ENCODE results near the gene HECTD1.
"Not testable (repeated sequence)": the region's sequence is repeated elsewhere in the genome, so short reads cannot be mapped to it uniquely, and the experiment has no call there.

HECTD1 gene

DNA sequence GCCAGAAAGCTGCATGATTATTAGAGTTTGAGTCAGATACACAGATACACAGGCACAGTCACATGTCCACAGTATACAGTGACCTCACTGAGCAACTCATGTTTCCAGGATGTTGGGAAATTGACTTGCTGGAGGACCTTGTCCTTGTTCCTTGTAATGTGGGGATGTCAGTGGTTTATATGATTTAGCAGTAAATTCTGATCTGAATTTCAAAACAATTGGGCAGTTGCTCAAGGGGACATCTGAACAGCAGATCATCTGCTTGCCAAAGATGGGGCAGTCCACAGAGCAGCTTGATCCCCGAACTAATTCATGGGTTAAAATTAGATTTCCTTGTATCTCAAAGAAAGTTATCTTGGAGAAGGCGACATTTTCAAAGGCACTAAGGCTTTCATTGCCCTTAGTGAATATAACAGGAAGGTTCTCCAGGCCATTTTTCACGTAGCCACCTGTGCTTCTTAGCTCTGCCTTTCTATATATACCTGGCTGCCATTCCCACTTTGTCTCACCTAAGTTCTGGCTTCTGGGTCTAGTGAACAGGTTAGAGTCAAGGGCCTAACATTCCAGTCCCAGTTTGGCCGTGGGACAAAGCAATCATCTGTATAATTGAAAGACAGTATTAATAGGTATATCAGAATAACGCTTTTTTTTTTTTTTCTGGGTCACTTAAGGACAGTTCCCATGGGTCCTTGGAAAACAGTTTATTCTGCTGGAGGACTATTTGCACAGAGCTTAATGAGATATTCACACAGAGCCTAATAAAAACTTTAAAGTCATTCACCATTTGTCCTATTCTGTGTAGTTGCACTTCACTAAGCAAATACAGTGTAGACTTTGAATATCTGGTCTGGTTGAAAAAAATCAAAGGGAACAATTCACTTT is 116.5 kb downstream of the HECTD1 start:
- peak; percentile 78 for DNase-seq

DNA sequence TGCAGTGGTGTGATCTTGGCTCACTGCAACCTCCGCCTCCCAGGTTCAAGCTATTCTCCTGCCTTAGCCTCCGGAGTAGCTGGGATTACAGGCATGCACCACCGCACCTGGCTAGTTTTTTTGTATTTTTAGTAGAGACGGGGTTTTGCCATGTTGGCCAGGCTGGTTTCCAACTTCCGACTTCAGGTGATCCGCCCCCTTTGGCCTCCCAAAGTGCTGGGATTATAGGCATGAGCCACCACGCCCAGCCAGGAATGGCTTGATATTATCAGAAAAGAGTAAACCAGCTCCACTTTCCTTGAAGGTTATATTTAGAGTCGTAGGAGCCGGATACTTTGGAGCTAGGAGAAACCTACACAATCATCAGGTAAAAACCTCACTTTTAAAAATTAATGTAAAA is 121.1 kb downstream of the HECTD1 start:
- not testable (repeated sequence) for DNase-seq

DNA sequence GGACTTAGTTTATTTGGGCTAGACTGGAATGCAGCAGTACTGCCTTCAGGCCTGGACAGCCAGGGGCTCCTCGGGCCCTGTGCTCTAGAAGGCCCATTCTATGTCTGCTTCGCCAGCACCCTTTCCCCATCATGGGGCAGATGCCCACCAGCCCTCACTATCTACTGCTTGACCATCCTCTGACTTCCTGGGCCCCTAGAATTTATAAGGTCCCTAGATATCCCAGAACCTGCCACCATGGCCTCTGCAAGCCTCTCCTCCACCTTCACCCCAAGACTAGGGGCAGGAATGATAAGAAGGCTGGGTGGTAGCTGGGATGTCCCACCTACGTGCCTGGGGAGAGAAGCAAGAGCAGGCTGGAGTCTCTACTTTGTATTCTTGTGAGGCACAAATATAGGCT is 122.6 kb downstream of the HECTD1 start:
- DNase-seq: no peak

DNA sequence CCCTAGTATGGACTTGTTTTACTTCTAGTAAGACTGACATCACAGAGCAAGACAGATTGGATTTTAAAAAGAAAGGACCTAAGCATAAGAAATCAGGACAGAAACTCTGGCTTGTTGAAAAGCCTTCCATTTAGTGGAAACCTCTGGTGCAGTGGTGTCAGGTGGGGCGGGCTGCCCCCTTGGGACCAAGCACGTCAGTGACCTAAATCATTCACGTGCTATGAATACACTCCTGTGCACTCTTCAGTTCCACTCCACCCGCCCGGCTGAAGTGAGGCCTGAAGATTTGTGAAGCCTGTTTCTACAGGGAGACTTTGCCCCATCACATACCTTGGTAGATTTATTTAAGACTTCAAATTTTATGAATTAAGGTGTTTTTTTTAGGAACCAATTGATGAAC is 123.2 kb downstream of the HECTD1 start:
- no peak for DNase-seq

DNA sequence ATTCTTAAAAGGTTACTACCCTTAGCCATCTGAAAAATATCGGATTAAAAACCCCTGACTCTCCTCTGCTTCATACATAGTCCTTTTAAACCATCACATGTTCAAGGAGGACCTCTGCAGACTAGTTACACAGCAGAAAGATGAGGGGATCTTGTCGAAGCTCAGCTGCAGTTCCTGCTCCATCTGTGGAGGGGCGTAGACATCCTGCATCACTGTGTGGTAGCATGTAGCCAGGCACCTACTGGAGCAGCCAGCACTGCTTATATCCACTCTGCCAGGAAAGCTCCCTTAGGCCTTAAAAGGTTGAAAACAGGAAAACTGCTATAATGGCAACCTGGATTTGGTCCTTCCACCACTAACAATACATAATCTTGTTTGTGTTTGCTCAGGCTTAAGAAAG is 123.8 kb downstream of the HECTD1 start:
- DNase-seq: no peak

DNA sequence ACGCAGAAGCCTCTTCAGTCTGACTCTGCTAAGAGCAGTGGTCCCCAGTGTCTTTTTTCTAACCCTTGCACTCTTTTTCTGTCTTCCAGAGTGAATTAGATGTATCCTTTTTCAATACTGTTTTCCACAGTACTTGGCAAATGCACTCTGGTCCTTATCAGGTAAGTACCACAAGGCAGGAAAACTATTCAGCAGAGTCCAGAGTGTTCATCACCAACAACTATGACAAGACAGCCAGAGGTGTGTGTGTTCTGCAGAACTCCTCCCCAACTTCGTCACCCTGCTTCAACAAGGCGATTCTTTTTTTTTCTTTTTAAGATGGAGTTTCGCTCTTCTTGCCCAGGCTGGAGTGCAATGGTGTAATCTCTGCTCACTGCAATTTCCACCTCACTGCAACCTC is 127.1 kb downstream of the HECTD1 start:
- DNase-seq: no peak

DNA sequence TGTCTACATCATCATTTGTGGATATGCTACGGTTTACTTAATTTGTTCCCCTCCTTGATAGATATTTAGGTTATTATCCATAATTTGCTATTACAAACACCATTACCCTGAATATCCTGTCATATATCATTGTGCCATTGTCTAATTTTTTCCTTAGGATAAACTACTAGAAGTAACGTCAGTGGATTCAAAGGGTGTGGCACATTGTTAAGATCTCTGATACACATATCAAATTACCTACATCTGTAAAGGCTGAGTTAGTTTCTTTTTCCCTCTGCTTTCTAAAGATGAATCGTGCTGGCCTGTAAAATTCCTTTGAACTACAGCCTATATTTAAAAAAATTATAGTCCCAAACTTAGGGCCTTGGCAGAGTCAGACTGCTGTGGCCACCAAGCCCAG is 127.5 kb downstream of the HECTD1 start:
- no peak for DNase-seq

DNA sequence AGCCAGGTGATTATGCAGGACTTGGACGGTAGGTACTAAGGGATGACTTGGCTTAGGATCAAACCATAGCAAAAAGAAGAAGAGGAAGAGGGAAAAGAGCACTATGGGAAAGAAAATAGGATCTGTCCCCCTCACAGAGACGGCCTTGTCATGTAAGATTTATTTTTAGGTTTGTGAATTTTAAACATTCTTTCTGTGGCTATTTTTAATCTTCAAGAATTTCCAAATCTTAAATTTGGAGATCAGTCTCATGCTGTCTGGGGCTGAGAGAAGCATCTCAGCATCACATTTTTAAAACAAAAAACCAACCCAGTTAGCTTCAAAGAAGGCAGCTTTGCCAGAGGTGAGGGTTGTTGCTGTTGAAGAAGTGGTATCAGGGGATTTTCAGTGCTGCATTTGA is 128.8 kb downstream of the HECTD1 start:
- no peak for DNase-seq

DNA sequence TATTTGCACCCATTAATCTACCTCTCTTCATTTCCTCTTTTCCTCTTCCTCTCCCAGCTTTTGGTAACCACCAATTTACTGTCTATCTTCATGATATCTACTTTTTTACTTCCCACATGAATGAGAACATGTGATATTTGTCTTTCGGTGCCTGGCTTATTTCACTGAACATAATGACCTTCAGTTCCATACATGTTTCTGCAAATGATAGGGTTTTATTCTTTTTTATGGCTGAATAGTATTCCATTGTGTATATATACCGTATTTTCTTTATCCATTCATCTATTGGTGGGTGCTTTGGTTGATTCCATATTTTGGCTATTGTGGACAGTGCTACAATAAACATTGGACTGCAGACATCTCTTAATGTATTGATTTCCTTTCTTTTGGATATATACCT is 132.4 kb downstream of the HECTD1 start:
- DNase-seq: no peak

DNA sequence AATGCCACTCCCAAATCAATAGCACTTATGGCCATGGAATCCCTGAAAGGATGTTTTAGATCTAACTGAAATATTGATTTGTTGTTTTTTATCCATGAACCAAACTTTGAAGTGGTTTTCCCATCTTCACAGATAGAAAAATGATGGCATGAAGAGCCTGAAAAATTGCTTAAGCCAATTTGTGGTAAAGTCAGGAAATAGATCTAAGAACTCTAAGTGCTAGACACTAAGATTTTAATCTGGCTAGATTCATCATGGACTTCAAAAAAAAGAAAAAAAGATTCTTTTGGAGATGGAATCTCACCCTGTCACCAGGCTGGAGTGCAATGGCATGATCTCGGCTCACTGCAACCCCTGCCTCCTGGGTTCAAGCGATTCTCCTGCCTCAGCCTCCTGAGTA is 136.4 kb downstream of the HECTD1 start:
- peak; percentile 33 for DNase-seq

DNA sequence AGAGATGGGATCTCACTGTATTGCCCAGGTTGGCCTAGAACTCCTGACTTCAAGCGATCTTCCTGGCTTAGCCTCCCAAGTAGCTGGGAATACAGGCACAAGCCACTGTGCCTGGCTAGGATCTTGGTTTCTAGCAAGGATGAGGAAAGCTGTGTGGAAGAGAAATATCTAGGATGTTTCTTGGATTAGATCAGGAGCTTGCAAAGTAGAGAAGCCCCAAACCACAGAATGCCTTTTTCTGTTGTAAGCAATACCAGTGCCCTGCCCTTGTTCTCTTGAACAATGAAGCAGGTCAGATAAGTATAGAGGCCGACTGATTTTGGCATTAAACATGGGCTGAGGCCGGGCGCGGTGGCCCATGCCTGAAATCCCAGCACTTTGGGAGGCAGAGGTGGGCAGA is 137.2 kb downstream of the HECTD1 start:
- DNase-seq: peak; percentile 89

DNA sequence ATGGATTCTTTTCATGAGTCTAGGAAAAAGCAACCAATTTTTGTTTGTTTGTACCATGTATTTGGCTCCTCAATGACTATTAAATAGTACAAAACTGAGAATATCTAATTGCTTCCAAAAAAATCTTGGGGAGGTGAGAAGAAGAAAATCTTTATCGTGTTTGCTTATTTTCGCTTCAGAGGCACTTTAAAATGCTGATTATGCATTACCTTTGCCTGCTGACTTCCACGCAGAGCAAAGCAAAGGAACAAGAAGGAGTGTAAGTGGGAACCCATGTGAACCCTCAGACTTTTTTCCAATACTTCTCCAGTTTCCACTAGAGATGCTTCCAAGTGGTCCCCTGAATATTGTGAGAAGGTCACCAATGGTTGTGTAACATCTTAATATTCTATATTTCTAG is 138.2 kb downstream of the HECTD1 start:
- no peak for DNase-seq

DNA sequence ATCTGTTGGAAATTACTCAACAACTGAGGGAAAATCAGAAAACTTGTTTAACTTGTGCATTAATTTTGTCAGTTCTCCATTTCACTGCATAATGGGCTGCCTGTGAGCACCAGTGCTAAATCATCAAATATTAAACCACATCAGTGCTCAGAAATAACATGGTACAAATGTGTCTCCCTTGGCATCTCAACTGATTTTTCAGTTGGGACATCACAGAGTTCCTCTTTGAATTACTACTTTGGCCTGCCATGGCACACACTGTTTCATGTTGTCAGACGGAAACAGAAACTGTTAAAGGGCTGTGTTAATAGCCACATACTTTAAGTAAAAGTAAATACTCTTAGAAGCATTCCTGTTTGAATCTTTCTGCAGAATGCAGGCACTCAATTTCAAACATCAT is 139.4 kb downstream of the HECTD1 start:
- no peak for DNase-seq

DNA sequence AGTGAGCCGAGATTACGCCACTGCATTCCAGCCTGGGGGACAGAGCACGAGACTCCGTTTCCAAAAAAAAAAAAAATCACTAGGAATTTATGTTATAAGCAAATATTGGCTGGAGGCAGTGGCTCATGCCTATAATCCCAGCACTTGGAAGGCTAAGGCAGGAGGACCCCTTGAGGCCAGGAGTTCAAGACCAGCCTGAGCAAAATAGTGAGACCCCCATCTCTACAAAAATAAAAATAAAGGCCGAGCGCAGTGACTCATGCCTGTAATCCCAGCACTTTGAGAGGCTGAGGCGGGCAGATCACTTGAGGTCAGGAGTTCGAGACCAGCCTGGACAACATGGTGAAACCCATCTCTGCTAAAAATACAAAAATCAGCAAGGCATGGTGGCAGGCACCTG is 144.7 kb downstream of the HECTD1 start:
- DNase-seq: not testable (repeated sequence)

DNA sequence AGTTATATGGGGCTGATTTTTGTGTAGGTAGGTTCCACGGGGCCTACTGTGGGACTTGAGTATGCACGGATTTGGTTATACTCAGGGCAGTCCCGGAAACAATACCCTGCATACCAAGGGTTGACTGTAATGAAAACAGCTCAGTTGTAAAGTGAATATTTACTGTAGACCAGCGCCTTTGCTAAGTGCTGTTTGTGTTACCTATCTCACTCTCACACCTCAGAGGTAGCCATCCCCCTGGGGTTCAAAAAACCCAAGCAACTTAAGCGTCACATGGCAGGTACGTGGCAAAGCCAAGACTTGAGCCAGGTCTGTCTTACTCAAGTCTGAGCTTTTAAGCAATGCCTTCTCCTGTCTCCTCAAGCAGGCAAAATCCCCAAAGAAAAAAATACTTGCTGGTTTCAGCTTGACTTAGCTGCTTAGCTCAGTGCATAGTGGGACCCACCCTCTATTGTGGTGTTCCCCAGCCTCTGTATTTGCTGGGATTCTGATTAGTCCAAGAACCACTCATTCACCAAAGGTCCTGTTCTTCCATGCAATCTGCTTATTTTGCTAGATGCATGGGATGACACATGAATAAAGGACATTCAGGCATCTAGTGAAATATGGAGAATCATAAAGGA is 147.2 kb downstream of the HECTD1 start:
- no peak for DNase-seq

DNA sequence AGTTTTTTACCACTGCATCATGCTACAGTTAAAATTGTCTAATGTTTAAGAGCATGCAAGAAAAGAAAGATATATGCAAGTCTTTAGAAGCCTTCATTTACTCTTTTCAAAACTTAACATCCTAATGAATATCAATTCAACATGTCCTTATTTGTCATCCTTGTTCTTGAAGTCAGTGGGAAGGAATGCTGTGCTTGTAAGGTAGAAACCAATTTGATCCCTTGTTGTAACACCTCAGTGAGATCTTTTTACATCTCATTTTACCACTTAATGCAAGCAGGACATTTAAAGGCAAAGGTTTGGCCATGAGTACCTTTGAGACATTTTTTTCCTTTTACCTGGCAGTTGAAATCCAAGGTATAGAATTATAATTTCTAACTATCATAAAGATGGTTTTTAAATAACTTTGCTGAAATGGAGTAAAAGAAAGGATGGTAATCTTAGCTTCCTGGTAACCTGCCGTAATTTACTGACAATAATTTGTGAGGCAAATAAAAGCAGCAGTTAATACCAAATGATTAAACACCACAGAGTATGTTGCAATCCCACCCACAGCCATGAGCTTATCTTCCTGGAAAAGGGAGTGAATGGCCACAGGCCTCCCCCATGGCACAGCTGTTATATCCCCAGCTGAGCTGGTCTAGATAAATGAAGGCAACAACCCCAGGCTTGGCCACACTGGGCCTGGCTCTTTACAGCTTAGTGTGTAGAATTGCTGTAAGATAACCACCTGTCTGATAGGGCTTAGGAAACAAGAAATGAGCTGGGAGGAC is 148.3 kb downstream of the HECTD1 start:
- peak; percentile 63 for DNase-seq

DNA sequence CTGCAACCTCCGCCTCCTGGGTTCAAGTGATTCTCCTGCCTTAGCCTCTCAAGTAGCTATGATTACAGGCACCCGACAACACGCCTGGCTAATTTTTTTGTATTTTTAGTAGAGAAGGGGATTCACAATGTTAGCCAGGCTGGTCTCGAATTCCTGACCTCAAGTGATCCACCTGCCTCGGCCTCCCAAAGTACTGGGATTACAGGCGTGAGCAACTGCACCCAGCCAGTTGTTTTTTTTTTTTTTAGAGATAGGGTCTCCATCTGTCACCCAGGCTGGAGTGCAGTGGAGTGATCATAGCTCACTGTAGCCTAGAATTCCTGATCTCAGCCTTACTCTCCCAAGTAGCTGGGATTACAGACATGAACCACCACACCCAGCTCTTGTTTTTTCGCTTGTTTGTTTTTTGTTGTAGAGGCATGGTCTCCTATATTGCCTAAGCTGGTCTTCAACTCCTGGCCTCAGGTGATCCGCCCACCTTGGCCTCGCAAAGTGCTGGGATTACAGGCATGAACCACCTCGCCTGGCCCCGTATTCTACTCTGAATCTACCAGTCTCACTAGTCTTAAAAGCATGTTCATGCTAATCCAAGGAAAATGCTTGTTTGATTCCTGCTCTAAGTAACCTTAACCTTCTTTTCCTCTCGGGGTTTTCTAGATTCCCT is 149.8 kb downstream of the HECTD1 start:
- DNase-seq: no peak

DNA sequence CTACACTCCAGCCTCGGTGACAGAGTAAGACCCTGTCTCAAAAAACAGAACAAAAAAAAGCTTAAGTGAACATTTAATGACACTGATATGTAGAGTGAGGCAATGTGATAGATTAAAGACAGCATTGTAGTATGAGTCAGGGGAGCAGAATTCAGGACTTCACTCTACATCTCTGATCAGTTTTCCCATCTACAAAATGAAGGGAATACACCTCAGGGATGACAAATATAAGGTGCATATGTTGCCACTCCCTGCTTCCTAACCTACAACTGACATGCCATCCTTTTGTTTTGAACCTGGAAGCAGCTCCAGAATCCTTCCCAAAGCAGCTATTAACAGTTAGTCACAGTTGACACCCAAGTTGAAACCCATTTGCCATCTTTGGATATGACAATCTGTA is 150.6 kb downstream of the HECTD1 start:
- no peak for DNase-seq

DNA sequence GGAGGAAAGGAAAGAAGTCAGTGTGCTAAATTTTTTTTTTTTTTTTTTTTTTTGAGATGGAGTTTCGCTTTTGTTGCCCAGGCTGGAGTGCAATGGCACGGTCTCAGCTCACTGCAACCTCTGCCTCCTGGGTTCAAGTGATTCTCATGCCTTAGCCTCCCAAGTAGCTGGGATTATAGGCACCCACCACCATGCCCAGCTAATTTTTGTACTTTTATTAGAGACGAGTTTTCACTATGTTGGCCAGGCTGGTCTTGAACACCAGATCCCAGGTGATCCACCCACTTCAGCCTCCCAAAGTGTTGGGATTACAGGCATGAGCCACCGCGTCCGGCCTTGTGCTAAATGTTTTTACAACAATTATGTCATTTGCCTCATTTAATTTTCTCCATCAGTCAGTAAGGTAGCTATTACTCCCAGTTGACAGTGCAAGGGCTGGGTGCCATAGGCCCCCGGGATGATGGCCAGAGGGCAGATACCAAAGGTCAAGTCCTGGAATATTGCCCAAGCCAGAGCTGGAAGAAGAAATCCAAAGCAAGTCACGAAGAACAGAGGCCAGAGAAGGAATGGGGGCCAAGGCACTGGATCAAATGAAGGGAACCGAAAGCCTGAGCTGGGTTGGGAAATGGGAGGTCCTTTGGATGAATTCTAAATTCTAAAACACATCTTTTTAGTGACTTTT is 154.5 kb downstream of the HECTD1 start:
- DNase-seq: not testable (repeated sequence)

DNA sequence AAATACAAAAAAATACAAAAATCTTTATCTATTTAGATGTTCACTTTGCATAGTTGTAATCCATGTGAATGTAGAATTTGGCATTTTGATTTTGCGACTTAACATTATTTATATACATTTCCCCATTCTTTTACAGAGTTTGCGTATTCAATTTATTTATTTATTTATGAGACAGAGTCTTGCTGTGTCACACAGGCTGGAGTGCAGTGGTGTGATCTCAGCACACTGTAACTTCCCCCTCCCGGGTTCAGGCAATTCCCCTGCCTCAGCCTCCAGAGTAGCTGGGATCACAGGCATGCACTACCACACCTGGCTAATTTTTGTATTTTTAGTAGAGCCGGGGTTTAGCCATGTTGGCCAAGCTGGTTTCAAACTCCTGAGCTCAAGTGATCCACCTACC is 156.1 kb downstream of the HECTD1 start:
- no peak for DNase-seq

DNA sequence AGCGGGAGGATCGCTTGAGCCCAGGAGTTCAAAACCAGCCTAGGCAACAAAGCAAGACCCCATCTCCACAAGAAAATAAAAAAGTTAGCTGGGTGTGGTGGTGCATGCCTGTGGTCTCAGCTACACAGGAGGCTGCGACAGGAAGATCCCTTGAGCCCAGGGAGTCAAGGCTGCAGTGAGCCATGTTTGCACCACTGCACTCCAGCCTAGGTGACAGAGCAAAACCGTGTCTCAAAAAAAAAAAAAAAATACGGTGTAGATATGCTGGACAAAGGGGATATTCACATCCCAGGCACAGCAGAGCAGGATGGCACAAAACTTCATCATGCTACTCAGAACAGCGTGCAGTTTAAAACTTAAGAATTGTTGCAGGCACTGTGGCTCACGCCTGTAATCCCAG is 156.6 kb downstream of the HECTD1 start:
- DNase-seq: no peak
